Trophoblast cell (in vitro differentiated cells and primary cell): Measurements from ENCODE around the gene LTC4S.
A peak's percentile ranks its signal among the peaks of the same experiment; 100 is the strongest.

ENCODE experiments used
- DNase-seq, 2 donors: peaks; one replicate each; pipeline ENCODE4 v3.0.0-alpha.2; 2016
- H2AFZ ChIP-seq: 2 replicates; pipeline ENCODE4 v1.6.1; 2013; ENCODE audit warnings: low read length, moderate library complexity, mild to moderate bottlenecking; ENCODE audit not compliant: insufficient read depth, poor library complexity
- H2AK5ac ChIP-seq: 2 replicates; pipeline ENCODE4 v1.6.1; 2013; ENCODE audit warnings: mild to moderate bottlenecking, low read length
- H2BK120ac ChIP-seq: 2 replicates; pipeline ENCODE4 v1.6.1; 2013; ENCODE audit warnings: low read length, mild to moderate bottlenecking, moderate library complexity; ENCODE audit not compliant: insufficient read depth, poor library complexity
- H2BK12ac ChIP-seq: 2 replicates; pipeline ENCODE4 v1.6.1; 2013; ENCODE audit warnings: mild to moderate bottlenecking, low read length, moderate library complexity
- H2BK5ac ChIP-seq: 2 replicates; pipeline ENCODE4 v1.6.1; 2013; ENCODE audit warnings: low read length, low read depth, moderate library complexity, mild to moderate bottlenecking; ENCODE audit not compliant: poor library complexity
- H3K14ac ChIP-seq: 2 replicates; pipeline ENCODE4 v1.6.1; 2013; ENCODE audit warnings: mild to moderate bottlenecking, low read length
- H3K18ac ChIP-seq: 2 replicates; pipeline ENCODE4 v1.6.1; 2013; ENCODE audit warnings: mild to moderate bottlenecking, low read length
- H3K23ac ChIP-seq: 2 replicates; pipeline ENCODE4 v1.6.1; 2013; ENCODE audit warnings: low read length
- H3K27ac ChIP-seq: 2 replicates; pipeline ENCODE4 v1.5.1; 2013; ENCODE audit warnings: low read depth, mild to moderate bottlenecking, inconsistent platforms, low read length, moderate library complexity
- H3K27me3 ChIP-seq: 2 replicates; pipeline ENCODE4 v1.6.1; 2013; ENCODE audit warnings: inconsistent platforms, mild to moderate bottlenecking, low read length, moderate library complexity; ENCODE audit not compliant: insufficient read depth
- H3K36me3 ChIP-seq, 2 experiments: 1 replicate in 1 of 2; 2 replicates in 1 of 2; pipeline ENCODE4 v1.6.1; 2013; ENCODE audit warnings: low read length in 2 of 2, mild to moderate bottlenecking in 2 of 2, moderate library complexity in 1 of 2; ENCODE audit not compliant: insufficient read depth in 2 of 2, control insufficient read depth in 1 of 2
- H3K4ac ChIP-seq: 2 replicates; pipeline ENCODE4 v1.6.1; 2013; ENCODE audit warnings: low read depth, mild to moderate bottlenecking, low read length, moderate library complexity
- H3K4me1 ChIP-seq, 2 experiments: 1 replicate in 1 of 2; 2 replicates in 1 of 2; pipeline ENCODE4 v1.6.1; 2013; ENCODE audit warnings: low read length in 2 of 2, mild to moderate bottlenecking in 2 of 2, moderate library complexity in 1 of 2; ENCODE audit not compliant: insufficient read depth in 2 of 2, control insufficient read depth in 1 of 2
- H3K4me2 ChIP-seq: 2 replicates; pipeline ENCODE4 v1.6.1; 2013; ENCODE audit warnings: inconsistent platforms, mild to moderate bottlenecking, low read length, moderate library complexity
- H3K4me3 ChIP-seq: 2 replicates; pipeline ENCODE4 v1.5.1; 2013; ENCODE audit warnings: mild to moderate bottlenecking, low read depth, low read length, inconsistent platforms
- H3K79me1 ChIP-seq: one replicate; pipeline ENCODE4 v1.6.1; 2013; ENCODE audit warnings: low read length
- H3K79me2 ChIP-seq: 2 replicates; pipeline ENCODE4 v1.6.1; 2013; ENCODE audit warnings: low read length, mild to moderate bottlenecking; ENCODE audit not compliant: control insufficient read depth, insufficient read depth, poor library complexity
- H3K9ac ChIP-seq: 2 replicates; pipeline ENCODE4 v1.6.1; 2013; ENCODE audit warnings: mild to moderate bottlenecking, low read length
- H3K9me3 ChIP-seq: 2 replicates; pipeline ENCODE4 v1.6.1; 2013; ENCODE audit warnings: low read depth, mild to moderate bottlenecking, control low read depth, inconsistent platforms, low read length; ENCODE audit not compliant: insufficient read depth
- H4K12ac ChIP-seq: 2 replicates; pipeline ENCODE4 v1.6.1; 2013; ENCODE audit warnings: low read depth, mild to moderate bottlenecking, low read length, moderate library complexity
- H4K8ac ChIP-seq: 2 replicates; pipeline ENCODE4 v1.6.1; 2013; ENCODE audit warnings: low read depth, mild to moderate bottlenecking, low read length, moderate library complexity
- H4K91ac ChIP-seq: one replicate; pipeline ENCODE4 v1.6.1; 2013; ENCODE audit warnings: low read depth, mild to moderate bottlenecking, low read length, moderate library complexity
- WGBS: extraction: QIAGEN DNeasy Blood & Tissue Kit; methylation state at CpG from one replicate; pipeline ENCODE4 v1.1.7; 2013; ENCODE audit warnings: missing lambda C conversion rate; ENCODE audit not compliant: insufficient read length, insufficient coverage; ENCODE audit errors: extremely low coverage; 5-methylcytosine and 5-hydroxymethylcytosine counted together

The LTC4S gene

DNA sequence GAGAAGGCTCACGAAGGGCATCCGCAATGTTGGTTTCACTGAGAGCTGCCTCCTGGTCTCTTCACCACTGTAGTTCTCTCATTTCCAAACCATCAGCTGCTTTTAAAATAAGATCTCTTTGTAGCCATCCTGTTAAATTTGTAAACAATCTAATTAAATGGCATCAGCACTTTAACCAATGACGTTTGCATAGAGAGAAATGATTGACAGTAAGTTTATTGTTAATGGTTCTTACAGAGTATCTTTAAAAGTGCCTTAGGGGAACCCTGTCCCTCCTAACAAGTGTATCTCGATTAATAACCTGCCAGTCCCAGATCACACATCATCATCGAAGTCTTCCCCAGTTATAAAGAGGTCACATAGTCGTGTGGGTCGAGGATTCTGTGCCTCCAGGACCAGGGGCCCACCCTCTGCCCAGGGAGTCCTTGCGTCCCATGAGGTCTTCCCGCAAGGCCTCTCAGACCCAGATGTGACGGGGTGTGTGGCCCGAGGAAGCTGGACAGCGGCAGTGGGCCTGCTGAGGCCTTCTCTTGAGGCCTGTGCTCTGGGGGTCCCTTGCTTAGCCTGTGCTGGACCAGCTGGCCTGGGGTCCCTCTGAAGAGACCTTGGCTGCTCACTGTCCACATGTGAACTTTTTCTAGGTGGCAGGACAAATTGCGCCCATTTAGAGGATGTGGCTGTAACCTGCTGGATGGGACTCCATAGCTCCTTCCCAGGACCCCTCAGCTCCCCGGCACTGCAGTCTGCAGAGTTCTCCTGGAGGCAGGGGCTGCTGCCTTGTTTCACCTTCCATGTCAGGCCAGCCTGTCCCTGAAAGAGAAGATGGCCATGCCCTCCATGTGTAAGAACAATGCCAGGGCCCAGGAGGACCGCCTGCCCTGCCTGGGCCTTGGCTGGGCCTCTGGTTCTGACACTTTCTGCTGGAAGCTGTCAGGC is 43.6 kb downstream of the LTC4S start:
- Histone ChIP-seq H3K14ac (no peak overlapping the region), H4K91ac (no peak overlapping the region), H3K36me3 (peaks cover 64 to 67% of the 10 kb centered on the region in 2 experiments), H2AFZ (no peak overlapping the region), H3K27ac (no peak overlapping the region), H3K23ac (no peak overlapping the region), H3K79me1 (no peaks in the 10 kb centered on the region), H2BK120ac (no peak overlapping the region), H3K79me2 (no peaks in the 10 kb centered on the region), H3K9me3 (peaks cover 3% of the 10 kb centered on the region), H2BK5ac (no peak overlapping the region), H3K27me3 (no peaks in the 10 kb centered on the region), H2BK12ac (no peak overlapping the region), H3K4me3 (no peak overlapping the region), H3K4me1 (no peaks in the 10 kb centered on the region), H3K4ac (no peak overlapping the region), H3K4me2 (no peak overlapping the region), H3K18ac (no peak overlapping the region), H4K8ac (no peak overlapping the region), H4K12ac (peak overlapping the region; percentile 3), H3K9ac (no peak overlapping the region), H2AK5ac (no peak overlapping the region)
- WGBS, result no CpG with 5 or more reads among the region's 15 CpGs
- peak in 1 of 2 donors; percentile 17 for DNase-seq

DNA sequence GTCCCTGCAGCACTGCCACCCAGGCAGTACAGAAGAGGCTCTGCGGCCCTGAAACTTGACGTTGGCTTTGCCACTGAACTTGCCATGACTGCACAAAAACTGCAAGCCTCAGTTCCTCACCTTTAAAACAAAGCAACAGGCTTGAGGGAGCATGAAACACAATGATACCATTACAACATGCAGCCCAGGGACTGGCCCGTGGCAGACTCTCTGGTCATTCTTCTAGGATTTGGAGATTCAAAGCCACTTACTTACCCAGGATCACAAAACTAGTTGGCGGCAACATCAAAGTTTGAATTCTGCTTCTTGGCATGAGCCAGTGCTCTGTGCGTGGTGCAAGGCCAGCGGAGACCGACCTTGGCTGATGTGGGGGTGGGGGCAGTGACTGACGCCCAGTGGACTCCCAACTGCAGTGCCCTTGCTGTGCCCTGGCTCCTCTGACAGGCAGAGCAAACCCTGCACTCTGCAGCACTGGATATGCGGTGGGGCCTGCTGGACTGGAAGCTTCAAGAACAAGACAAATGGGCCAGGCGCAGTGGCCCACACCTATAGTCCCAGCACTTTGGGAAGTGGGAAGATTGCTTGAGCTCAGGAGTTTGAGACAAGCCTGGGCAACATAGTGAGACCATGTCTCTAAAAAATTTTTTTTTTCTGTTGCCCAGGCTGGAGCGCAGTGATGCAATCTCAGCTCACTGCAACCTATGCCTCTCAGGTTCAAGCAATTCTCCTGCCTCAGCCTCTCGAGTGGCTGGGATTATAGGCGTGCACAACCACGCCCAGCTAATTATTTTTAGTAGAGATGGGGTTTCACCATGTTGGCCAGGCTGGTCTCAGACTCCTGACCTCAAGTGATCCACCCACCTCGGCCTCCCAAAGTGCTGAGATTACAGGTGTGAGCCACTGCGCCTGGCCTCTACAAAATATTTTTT is 45.8 kb downstream of the LTC4S start:
- no peak overlapping the region for H2BK5ac ChIP-seq
- no peak overlapping the region for H4K12ac ChIP-seq
- no peak overlapping the region for H4K8ac ChIP-seq
- no peak overlapping the region for H2AFZ ChIP-seq
- H3K9me3 ChIP-seq, result no peaks in the 10 kb centered on the region
- peaks cover 46 to 49% of the 10 kb centered on the region in 2 experiments for H3K36me3 ChIP-seq
- H3K4me3 ChIP-seq, result no peak overlapping the region
- WGBS, result no CpG with 5 or more reads among the region's 16 CpGs
- H2BK120ac ChIP-seq, result no peak overlapping the region
- no peak overlapping the region for H3K27ac ChIP-seq
- H3K79me2 ChIP-seq, result no peaks in the 10 kb centered on the region
- no peak overlapping the region for H3K14ac ChIP-seq
- H3K23ac ChIP-seq, result no peak overlapping the region
- H3K4me1 ChIP-seq, result no peaks in the 10 kb centered on the region
- no peak overlapping the region for H2AK5ac ChIP-seq
- H3K9ac ChIP-seq, result peak overlapping the region; percentile 23
- DNase-seq, result peak; percentile 46 to 60
- H2BK12ac ChIP-seq, result no peak overlapping the region
- no peak overlapping the region for H3K4me2 ChIP-seq
- H3K4ac ChIP-seq, result no peak overlapping the region
- H3K18ac ChIP-seq, result no peak overlapping the region
- H3K27me3 ChIP-seq, result no peaks in the 10 kb centered on the region
- no peak overlapping the region for H4K91ac ChIP-seq
- H3K79me1 ChIP-seq, result no peaks in the 10 kb centered on the region

DNA sequence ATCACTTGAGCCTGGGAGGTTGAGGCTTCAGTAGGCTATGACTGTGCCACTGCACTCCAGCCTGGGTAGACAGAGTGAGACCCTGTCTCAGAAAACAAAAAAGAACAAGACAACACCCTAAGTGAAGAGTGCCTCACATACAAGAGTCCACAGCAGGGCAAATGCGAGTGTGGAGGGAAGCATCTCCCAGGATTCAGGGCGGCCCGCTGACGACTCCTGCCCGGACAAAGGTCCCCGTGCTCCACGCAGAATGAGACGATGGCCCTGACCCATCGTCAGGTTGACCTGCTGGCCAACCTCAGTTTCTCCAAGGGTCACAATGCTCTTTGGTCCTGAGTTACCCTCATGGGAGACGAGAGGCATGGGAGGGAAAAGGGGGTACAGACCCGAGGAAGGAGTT is 46.5 kb downstream of the LTC4S start:
- DNase-seq, result peak in 1 of 2 donors; percentile 14

DNA sequence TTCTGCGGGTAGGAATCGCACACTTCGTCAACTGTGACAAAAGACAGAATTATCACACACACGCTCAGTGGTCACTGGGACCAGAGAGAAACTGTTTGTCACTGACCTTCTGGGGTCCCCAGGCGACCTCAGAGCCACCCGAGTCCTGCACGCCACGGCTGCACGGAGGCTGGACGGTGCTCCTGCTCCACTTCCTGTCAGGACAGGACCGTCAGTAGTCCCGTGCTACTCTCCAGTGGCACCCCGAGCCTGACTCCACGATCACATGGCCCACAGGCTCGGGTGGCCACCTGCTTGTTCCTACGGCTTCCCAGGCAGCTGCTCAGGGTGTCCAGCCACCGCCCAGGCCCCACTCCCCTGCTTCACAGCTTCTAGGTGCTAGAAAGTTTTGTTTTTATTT is 47.0 kb downstream of the LTC4S start:
- no peaks in the 10 kb centered on the region for H3K79me2 ChIP-seq
- H3K4me2 ChIP-seq, result no peak overlapping the region
- no peak overlapping the region for H3K4ac ChIP-seq
- H3K79me1 ChIP-seq, result no peaks in the 10 kb centered on the region
- no peak overlapping the region for H4K8ac ChIP-seq
- no peaks in the 10 kb centered on the region for H3K27me3 ChIP-seq
- peaks cover 1% of the 10 kb centered on the region for H3K9me3 ChIP-seq
- no peak overlapping the region for H3K9ac ChIP-seq
- H3K14ac ChIP-seq, result no peak overlapping the region
- no peak overlapping the region for H4K12ac ChIP-seq
- no peak overlapping the region for H4K91ac ChIP-seq
- peak in 1 of 2 donors; percentile 24 for DNase-seq
- H3K4me3 ChIP-seq, result no peak overlapping the region
- H2BK12ac ChIP-seq, result no peak overlapping the region
- H2AFZ ChIP-seq, result no peak overlapping the region
- no peak overlapping the region for H3K27ac ChIP-seq
- no peak overlapping the region for H3K23ac ChIP-seq
- WGBS, result no CpG with 5 or more reads among the region's 17 CpGs
- H3K36me3 ChIP-seq, result peaks cover 46 to 49% of the 10 kb centered on the region in 2 experiments
- no peak overlapping the region for H3K18ac ChIP-seq
- H2BK5ac ChIP-seq, result no peak overlapping the region
- H3K4me1 ChIP-seq, result no peaks in the 10 kb centered on the region
- H2AK5ac ChIP-seq, result no peak overlapping the region
- no peak overlapping the region for H2BK120ac ChIP-seq

More for the DNA sequence above, 46.5 kb downstream of the LTC4S start:
- H3K9ac ChIP-seq, result no peak overlapping the region
- H3K9me3 ChIP-seq, result no peaks in the 10 kb centered on the region
- H2BK12ac ChIP-seq, result no peak overlapping the region
- no peak overlapping the region for H2AK5ac ChIP-seq
- no peak overlapping the region for H3K23ac ChIP-seq
- H3K18ac ChIP-seq, result no peak overlapping the region
- no peak overlapping the region for H3K4ac ChIP-seq
- peaks cover 45 to 49% of the 10 kb centered on the region in 2 experiments for H3K36me3 ChIP-seq
- H3K79me1 ChIP-seq, result no peaks in the 10 kb centered on the region
- no peak overlapping the region for H3K4me3 ChIP-seq
- no peak overlapping the region for H4K91ac ChIP-seq
- H3K27me3 ChIP-seq, result no peaks in the 10 kb centered on the region
- no peak overlapping the region for H4K8ac ChIP-seq
- no peak overlapping the region for H3K4me2 ChIP-seq
- H3K79me2 ChIP-seq, result no peaks in the 10 kb centered on the region
- no peak overlapping the region for H3K14ac ChIP-seq
- no peak overlapping the region for H4K12ac ChIP-seq
- H2BK5ac ChIP-seq, result no peak overlapping the region
- no peak overlapping the region for H2AFZ ChIP-seq
- no peak overlapping the region for H3K27ac ChIP-seq
- no peaks in the 10 kb centered on the region for H3K4me1 ChIP-seq
- no peak overlapping the region for H2BK120ac ChIP-seq
- WGBS, result no CpG with 5 or more reads among the region's 11 CpGs
